Tibial artery (tissue), 4 donors: Measurements from ENCODE around the gene NLN.

Experiments used
- DNase-seq, 2 donors: peaks; one replicate each; pipeline ENCODE4 v3.0.0-alpha.2; 2019
- H3K27ac ChIP-seq, 2 donors: fragments of 200-600 bp; sonication (generic) in 1 of 2; 1 replicate in 1 of 2; 2 replicates in 1 of 2; pipeline ENCODE4 v1.5.1; 2018 to 2019; ENCODE audit warnings: mild to moderate bottlenecking in 1 of 2
- H3K27me3 ChIP-seq, 2 donors: fragments of 200-600 bp; sonication (generic) in 1 of 2; one replicate each; pipeline versions ENCODE4 v1.5.1 to v1.6.0; 2016 to 2019
- H3K36me3 ChIP-seq, 3 donors: fragments of 200-600 bp; sonication (generic) in 2 of 3; one replicate each; pipeline ENCODE4 v1.5.1; 2016 to 2019; ENCODE audit warnings: mild to moderate bottlenecking in 2 of 3
- H3K4me1 ChIP-seq, 4 donors: fragments of 200-600 bp; sonication (generic) in 2 of 4; 1 replicate in 3 of 4; 2 replicates in 1 of 4; pipeline ENCODE4 v1.5.1; 2016 to 2019
- H3K4me3 ChIP-seq, 2 donors: fragments of 200-600 bp; sonication (generic) in 1 of 2; 1 replicate in 1 of 2; 2 replicates in 1 of 2; pipeline ENCODE4 v1.5.1; 2018 to 2019; ENCODE audit warnings: mild to moderate bottlenecking in 2 of 2
- H3K9me3 ChIP-seq, 3 donors: fragments of 200-600 bp; sonication (generic) in 1 of 3; one replicate each; pipeline ENCODE4 v1.5.1; 2016 to 2019
- CTCF ChIP-seq, 2 experiments: fragments of 200-600 bp in 1 of 2; fragments of 450-650 bp in 1 of 2; IDR thresholded peaks; one replicate each; pipeline ENCODE4 v1.5.1; 2017 to 2019; ENCODE audit warnings: antibody characterized with exemption in 2 of 2, mild to moderate bottlenecking in 1 of 2, moderate library complexity in 1 of 2
- intact Hi-C: fragments of 100-400 bp; cut with DNase I; formaldehyde crosslinking; loops from one replicate; pipeline ENCODE4 v1.15.0; 2023; ENCODE audit warnings: low total_unique reads

Gene NLN

GRCh38 chr5:65811885-65812284 lies 89.9 kb downstream of the NLN start:
- Histone ChIP-seq H3K36me3 (peaks cover 9 to 23% (median 21%) of the 10 kb centered on the region in 3 donors), H3K27me3 (no peaks in the 10 kb centered on the region), H3K27ac (no peak overlapping the region), H3K9me3 (no peaks in the 10 kb centered on the region), H3K4me1 (peaks cover 0 to 13% (median 3%) of the 10 kb centered on the region in 4 donors), H3K4me3 (no peak overlapping the region)
- no peak for TF ChIP-seq CTCF (IDR thresholded peaks at IDR 0.05)
- DNase-seq = no peak
- intact Hi-C loops = no loop called here

DNA sequence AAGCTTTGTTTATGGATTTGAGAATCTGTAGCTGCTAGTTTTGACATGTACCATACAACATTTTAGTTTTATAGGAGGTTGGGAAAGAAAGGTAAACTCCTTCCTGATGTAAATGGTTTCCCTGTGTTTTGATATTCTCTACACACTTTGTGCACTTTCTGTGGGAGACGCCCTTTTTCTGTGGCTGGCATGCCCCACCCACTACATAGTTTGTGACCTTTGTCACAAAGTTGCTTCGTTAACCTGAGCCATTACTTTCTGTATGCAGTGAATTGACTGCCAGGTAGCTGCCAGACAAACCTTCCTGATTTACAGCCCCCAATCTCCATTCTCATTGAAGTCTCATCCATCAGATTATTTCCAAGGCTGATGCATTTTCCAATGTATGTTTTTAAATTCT lies 90.6 kb downstream of the NLN start:
- Histone ChIP-seq H3K36me3 (peaks cover 9 to 23% (median 21%) of the 10 kb centered on the region in 3 donors), H3K4me3 (no peak overlapping the region), H3K27me3 (no peaks in the 10 kb centered on the region), H3K4me1 (peaks cover 0 to 13% (median 3%) of the 10 kb centered on the region in 4 donors), H3K9me3 (no peaks in the 10 kb centered on the region), H3K27ac (no peak overlapping the region)
- TF ChIP-seq CTCF (IDR thresholded peaks at IDR 0.05) = no peak
- DNase-seq = no peak
- intact Hi-C loops = no loop called here

DNA sequence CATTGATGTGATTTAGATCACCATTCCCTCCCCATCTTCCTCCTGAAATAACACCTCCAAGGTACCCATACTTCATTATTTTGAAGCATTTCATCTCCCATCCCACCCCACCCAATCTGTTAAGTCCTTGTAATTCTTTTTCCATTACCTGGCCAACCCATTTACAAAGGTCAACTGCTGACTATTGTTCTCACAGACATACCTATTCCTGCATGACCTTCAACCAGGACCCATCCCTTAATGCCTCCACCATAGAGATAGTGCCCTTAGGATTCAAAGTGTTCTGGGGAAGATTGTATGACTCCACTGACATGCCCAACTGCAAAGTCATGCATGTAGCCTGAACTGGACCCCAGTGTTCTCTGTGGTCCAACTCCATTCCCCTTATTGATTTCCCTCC lies 91.2 kb downstream of the NLN start:
- H3K4me3 ChIP-seq = no peak overlapping the region
- no peak overlapping the region for H3K27ac ChIP-seq
- H3K27me3 ChIP-seq = no peaks in the 10 kb centered on the region
- intact Hi-C loops = no loop called here
- no peak for DNase-seq
- H3K36me3 ChIP-seq = peaks cover 9 to 27% (median 21%) of the 10 kb centered on the region in 3 donors
- no peaks in the 10 kb centered on the region for H3K9me3 ChIP-seq
- TF ChIP-seq CTCF (IDR thresholded peaks at IDR 0.05) = no peak
- H3K4me1 ChIP-seq = peaks cover 0 to 9% (median 1%) of the 10 kb centered on the region in 4 donors

DNA sequence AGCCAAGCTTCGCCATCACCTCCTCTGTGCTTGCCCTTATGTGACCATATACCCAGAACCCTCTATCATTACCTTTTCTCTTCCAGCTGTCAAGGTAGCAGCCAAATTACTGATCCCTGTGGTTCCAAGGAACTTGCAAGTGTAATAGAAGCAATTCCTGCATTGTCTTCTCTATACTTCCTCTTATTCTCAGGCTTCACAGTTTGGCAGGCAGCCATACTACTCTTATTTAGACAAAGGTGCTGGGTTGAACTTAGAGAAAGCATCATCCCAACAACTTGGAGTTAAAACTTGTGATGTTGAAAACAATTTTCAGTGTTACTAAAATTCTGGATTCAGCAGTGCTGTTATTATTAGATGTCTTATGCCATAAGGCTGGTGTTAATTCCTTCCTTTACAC lies 93.2 kb downstream of the NLN start:
- peaks cover 8 to 32% (median 17%) of the 10 kb centered on the region in 3 donors for H3K36me3 ChIP-seq
- H3K4me3 ChIP-seq = no peak overlapping the region
- TF ChIP-seq CTCF (IDR thresholded peaks at IDR 0.05) = no peak
- DNase-seq = no peak
- no peaks in the 10 kb centered on the region for H3K4me1 ChIP-seq
- H3K9me3 ChIP-seq = no peaks in the 10 kb centered on the region
- no peak overlapping the region for H3K27ac ChIP-seq
- intact Hi-C loops = no loop called here
- H3K27me3 ChIP-seq = no peaks in the 10 kb centered on the region

GRCh38 chr5:65816729-65817128 lies 94.7 kb downstream of the NLN start:
- intact Hi-C loops = no loop called here
- TF ChIP-seq CTCF (IDR thresholded peaks at IDR 0.05) = no peak

GRCh38 chr5:65817931-65818330 lies 95.9 kb downstream of the NLN start:
- Histone ChIP-seq H3K4me1 (no peaks in the 10 kb centered on the region), H3K27ac (no peak overlapping the region), H3K27me3 (no peaks in the 10 kb centered on the region), H3K9me3 (no peaks in the 10 kb centered on the region), H3K4me3 (no peak overlapping the region), H3K36me3 (peaks cover 0 to 25% (median 11%) of the 10 kb centered on the region in 3 donors)
- intact Hi-C loops = no loop called here
- TF ChIP-seq CTCF (IDR thresholded peaks at IDR 0.05) = no peak
- no peak for DNase-seq

More at GRCh38 chr5:65816729-65817128, 94.7 kb downstream of the NLN start:
- no peak overlapping the region for H3K4me3 ChIP-seq
- H3K9me3 ChIP-seq = no peaks in the 10 kb centered on the region
- no peaks in the 10 kb centered on the region for H3K4me1 ChIP-seq
- no peaks in the 10 kb centered on the region for H3K27me3 ChIP-seq
- H3K36me3 ChIP-seq = peaks cover 0 to 32% (median 17%) of the 10 kb centered on the region in 3 donors
- DNase-seq = no peak
- H3K27ac ChIP-seq = no peak overlapping the region
